DMS 273 treated with DMSO at 0.1 percent for 48 hours (cell line): ENCODE results near the gene CDC20B.
"Not testable (repeated sequence)": the region's sequence is repeated elsewhere in the genome, so short reads cannot be mapped to it uniquely, and the experiment has no call there.

ENCODE experiments used
- DNase-seq: peaks from one replicate; lab custom pipeline; 2025; lab: John Stamatoyannopoulos, UW

CDC20B gene

DNA sequence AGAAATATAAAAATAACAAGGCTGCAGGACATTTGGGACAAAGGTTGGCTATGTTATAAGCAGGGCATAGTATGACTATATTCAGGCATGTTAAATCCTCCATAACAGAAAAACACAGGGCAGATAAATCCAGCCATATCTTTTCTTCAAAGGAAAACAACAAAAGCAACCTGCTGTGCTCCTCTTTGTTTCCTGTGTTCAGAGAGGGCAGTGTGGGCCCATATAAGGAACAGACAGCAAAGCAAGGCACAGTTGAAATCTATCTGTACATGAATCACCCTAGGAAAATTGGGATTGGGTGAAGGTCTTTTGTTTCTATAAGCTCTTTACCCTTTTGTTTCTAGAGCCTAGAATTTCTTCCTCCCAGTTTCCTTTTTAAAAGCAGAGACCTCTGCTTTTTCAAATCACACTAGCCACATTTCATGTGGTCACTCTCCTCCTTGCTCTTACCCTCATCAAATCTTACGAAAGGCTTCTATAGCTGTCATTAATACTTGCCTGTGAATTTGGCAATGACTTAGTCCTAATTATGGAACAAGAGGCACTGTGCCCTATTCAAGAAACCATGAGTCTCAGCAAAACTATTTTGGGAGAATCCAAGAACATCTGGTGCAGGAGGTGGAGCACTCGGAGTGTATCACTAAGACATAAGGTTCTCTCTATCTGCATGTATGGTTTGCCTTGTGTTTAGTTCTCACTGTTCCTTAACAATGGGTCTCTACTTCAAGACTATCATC, 68.8 kb downstream of the CDC20B start:
- DNase-seq, result no peak

DNA sequence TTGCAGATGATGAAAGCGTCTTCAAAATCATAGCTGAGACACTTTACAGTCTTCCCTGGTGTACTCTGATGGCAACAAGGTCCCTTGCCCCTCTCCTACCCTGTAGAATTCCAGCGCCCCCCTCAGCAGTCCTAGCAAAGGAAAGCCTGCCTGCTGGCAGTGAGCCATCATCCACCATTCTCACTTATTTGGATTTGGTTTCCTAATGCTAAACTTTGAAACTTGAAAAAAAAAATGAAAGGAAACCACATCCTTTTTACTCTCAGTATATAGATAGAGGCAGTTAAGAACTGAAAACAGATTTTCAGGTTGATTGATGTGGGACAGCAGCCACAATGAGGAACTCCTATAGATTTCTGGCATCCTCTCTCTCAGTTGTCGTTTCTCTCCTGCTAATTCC, 70.6 kb downstream of the CDC20B start, which contains the start of gene GZMA:
Gene GZMA (plus strand): TSS at position 299 of the 400 bp plus-strand sequence. CDS start 37 bp downstream, at position 336.
- no peak for DNase-seq

DNA sequence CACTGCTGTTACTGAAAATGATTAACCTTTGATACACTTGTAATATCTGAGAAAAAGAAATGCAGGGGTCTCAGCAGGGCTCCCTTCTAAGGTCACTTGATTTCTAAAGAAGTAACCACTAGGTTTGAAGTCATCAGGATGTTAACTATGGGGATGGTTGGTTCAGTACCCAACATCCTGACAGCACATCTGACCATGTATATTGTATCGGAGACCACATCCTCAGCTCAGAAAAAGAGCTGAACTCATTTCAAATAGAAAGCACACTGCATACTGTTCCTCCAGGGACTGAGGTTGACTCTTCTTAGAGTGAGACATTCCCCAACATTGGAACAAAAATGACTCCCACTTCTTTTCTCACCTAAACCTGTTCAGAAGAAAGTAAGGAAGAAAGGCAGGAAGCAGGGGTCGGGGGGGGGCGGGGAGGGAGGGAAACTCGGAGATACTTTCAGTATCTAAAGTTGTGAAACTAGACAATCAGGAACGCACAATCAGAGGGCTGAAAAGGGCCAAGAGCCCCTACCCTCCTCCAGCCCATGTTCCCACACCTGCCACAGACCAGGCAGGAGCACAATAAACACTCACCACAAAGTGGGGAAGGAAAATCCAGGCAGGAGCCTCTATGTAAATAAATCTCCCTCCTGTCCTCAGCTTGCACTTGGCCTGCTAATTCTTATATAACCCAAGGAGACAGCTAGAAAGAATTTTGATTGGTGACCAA, 71.3 kb downstream of the CDC20B start:
- DNase-seq, result no peak

DNA sequence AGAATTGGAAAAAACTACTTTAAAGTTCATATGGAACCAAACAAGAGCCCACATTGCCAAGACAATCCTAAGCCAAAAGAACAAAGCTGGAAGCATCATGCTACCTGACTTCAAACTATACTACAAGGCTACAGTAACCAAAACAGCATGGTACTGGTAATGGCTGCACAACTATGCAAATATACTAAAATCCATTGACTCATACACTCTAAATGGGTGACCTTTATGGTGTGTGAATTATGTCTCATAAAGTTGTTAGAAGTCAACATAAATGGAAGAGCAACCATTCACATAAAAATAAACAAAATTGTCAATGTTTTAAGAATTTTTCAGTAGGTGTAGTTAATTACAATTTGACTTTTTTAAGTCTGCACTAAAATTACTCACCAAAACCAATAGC, 71.8 kb downstream of the CDC20B start:
- DNase-seq, result not testable (repeated sequence)

DNA sequence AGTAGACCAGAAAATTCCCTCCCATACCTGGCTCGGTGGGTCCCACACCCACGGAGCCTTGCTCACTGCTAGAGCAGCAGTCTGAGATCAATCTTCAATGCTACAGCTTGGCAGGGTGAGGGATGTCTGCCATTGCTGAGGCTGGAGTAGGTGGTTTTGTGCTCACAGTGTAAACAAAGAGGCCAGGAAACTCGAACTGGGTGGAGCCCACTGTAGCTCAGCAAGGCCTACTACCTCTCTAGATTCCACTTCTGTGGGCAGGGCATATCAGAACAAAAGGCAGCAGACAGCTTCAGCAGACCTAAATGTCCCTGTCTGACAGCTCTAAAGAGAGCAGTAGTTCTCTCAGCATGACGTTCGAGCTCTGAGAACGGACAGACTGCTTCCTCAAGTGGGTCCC, 76.1 kb downstream of the CDC20B start:
- no peak for DNase-seq

DNA sequence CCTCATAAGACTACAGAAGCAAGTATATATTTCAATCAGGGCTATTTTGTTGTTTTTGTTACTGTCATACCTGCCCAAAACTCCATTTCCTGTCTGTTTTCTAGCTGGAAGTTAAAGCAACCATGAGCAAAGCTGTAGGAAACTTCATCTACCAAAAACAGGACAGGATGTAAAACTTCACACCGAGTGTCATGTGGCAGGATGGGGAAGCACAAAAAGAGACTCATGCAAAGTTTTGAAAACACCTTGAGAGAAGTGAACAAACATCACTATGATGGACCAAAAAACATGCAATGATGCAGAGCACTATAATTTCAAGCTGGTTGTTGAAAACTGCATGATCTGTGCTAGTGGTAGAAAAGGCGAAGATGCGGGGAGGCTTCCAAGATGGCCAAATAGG, 76.8 kb downstream of the CDC20B start:
- DNase-seq, result no peak

DNA sequence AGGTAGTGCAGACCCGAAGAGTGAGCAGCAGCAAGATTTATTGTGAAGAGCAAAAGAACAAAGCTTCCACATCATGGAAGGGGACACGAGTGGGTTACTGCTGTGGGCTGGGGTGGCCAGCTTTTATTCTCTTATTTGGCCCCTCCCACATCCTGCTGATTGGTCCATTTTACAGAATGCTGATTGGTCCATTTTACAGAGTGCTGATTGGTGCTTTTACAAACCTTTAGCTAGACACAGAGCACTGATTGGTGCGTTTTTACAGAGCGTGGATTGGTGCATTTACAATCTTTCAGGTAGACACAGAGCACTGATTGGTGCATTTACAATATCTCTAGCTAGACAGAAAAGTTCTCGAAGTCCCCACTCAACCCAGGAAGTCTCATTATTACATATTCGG, 82.0 kb downstream of the CDC20B start:
- DNase-seq, result not testable (repeated sequence)

DNA sequence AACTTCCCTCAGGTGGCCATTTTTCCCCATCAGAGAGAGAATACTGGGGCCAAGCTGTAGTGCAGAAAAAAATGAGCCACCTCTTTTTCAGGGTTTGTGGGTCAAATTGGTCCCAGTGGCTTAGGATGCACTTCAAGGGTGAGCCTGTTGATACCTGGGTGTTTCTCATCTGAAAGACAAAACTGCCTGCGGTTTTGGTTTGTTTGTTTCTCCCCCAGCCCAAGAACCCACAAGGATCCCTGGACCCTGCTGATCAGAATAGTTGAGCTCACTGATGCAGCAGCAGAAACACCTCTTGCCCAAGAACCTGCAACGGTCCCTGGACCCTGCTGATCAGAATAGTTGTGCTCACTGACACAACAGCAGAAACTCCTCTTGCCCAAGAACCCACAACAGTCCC, 83.7 kb downstream of the CDC20B start:
- not testable (repeated sequence) for DNase-seq

DNA sequence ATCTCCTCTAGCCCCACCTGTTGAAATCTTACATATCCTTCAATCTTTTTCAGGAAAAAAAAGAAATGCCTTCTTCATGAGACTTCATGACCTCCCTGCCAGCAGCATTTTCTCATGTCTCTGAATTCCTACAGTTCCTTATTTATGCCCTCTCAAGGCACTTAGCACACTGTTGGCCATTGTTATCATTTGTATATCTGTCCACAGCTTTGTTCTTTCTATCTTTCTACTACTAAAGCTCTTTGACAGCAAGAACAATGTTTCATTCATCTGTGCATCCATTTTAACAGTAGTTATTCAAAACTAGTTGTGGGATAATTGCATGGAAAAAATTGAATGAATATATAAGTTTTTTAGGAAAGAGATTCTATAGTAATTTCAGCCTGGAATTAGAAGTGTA, 91.4 kb downstream of the CDC20B start:
- no peak for DNase-seq

DNA sequence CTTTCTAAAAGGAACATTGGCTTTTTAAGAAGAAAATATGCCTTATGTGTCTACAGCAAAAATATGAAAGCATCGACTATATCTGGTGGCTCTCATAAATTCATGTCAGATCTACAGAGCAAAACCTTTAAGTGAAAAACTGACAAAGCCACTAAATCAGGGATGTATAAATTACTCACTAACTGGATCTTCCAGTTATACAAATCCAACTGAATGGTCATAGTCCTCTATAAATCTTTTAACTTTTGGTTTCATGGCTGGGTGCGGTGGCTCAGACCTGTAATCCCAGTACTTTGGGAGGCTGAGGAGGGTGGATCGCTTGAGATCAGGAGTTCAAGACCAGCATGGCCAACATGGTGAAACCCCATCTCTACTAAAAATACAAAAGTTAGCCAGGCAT, 99.8 kb downstream of the CDC20B start:
- no peak for DNase-seq

DNA sequence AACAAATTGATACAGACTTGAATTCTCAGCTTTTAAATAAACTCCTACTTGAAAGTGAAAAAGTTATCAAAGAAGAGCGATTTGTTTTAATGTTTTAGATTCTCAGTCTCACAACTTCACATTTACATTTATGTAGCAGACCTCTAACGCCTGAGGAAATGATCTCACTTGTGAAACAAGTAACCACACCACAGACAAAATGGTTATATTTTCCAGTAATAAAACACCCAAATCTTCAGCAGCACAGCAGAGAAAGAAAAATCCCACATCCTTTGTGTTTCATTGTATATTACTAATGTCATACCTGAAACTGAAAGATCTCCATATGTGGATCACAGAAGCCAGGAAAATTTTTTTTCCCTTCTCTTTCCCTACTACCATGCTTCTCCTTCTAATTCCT, 100.3 kb downstream of the CDC20B start:
- no peak for DNase-seq

DNA sequence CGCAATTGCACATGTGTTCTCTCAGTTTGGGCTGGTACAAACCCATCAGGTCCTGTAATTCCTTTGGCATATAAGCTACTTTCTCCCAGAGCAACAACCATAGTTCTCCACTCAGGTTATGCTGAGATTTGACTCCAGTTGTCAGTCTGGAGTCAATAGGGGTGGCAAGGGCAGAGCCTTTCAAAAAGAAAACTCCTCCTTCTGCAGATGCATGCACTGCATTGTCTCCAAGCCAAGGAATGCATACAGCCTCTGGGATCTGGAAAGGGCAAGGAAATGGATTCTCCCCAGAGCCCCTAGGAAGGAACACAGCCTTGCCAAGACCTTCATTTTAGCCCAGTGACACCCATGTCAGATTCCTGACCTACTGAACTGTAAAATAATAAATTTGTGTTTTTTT, 101.6 kb downstream of the CDC20B start:
- no peak for DNase-seq

DNA sequence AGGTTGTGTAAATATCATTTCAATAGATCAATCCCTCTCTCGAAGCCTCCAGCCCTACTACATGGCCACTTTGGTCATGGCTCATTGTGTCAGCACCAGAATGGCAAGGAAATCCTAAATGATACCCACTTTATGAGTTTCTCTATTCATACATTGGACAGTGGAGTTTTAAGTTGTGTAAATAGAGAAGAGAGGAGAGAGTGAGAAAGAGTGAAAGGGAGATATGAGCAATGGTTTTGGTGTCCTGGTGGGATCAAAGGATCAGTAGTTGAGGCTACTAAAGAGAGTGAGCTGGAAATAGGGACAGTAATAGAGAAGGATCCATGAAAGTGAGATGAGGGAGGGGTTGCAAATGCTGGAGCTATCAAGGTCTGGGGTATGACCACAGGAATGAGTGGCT, 102.0 kb downstream of the CDC20B start:
- no peak for DNase-seq

DNA sequence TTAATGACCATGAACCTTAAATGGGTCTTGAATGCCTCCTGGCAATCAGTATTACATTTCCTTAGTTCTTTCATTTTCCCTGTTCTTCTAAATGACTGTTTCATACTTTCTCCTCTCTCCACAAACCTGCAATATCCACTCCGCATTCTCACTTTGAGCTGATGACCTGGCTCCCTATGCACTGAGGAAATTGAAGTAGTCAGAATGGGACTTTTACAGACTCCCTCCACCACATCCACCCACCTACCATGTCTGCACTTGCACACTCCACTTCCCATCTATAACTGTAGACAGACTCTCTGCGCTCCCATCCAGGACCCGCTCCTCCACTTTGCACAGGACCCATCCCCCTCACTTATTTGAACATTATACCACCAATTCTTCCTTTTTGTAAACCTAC, 106.7 kb downstream of the CDC20B start:
- DNase-seq, result no peak

DNA sequence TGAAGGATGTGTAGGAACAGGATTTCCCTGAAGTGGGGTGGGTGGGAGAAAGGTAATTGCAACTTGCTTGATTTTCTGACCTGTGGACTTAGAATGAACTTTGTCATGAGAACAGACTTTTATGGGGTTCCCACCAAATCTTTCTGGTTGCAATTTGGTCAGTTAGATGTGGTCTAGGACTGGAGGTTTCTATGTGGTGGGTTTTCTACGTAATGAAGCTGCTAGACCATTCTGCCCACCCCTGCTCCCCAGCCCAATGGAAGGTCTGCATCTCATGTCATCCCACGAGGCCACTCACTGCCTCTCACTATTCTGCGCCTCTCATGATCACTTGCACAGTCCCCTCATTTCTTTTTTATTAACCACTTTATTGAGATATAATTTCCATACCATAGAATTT, 108.5 kb downstream of the CDC20B start:
- no peak for DNase-seq

DNA sequence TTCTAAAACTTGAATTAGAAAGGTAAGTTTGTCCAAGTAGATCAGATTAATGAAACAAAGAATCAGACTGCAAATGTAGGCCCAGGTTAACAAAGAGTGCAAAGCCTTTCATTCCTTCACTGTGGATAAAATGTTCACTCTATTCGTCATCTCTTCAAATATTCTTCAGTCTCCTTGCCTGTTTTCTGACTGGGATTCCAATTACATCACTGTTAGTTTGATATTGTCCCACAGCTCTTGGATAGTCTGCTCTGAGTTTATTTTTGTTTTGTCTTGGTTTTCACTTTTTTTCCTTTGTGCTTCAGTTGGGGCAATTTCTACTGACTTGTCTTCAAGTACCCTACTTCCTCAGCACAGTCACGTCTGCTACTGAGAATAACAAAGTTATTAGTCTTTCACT, 109.1 kb downstream of the CDC20B start:
- no peak for DNase-seq

DNA sequence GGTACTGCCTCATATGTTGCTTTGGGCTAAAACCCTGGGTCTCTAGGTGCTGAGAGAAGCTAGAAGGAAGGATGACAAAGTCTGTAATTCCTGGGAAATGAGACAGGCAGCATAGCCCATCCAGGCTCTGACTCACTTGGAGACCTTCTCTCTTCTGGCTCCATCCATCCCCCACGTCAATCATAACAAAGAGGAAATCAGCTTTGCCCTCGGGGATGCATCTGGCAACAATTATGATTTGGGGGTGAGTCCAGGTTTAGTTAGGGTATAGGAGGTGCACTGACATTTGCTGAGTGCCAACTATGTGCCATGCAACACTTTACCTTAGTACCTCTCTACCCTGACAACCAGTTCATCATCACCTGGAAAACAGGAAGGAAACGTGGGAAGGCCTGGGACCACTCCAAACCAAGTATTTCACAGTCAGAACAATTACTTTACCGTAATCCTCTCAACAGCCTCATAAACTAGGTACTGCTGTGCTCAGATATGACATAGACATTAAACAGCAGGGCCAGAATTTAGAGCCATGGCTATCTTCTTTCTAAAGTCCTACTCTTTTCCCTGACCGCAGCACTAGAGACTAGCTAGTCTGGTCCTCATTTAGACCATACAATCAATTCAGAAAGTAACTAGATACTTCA, 109.6 kb downstream of the CDC20B start:
- DNase-seq, result no peak
